Endothelial cell of umbilical vein (primary cell): ENCODE results near the gene DYNC1H1. TPM values are rescaled to one million over a fixed set of nuclear protein-coding genes. Genes with fewer than 3 reads are reported as not detected.

Experiments
- BruUV-seq: library from RNA; stranded (reverse); fragments of 400-500 nt; replicated peaks from 2 replicates; lab custom pipeline; 2021; lab: Mats Ljungman, UMichigan
- CTCF ChIA-PET: fragments of 300-600, 350-600 bp; sonication (Branson Sonifier 250); formaldehyde crosslinking; loops from one replicate; lab custom pipeline; 2021; ENCODE audit warnings: antibody characterized with exemption, inconsistent platforms; lab: Charles Lee
- POLR2A ChIA-PET: fragments of 300-600, 350-600 bp; sonication (Branson Sonifier 250); formaldehyde crosslinking; loops from one replicate; lab custom pipeline; 2021; ENCODE audit warnings: antibody characterized with exemption, inconsistent platforms; lab: Charles Lee
- DNase-seq: peaks from one replicate; pipeline ENCODE4 v3.0.0-alpha.2; 2011; ENCODE audit warnings: low read depth, low spot score
- FAIRE-seq: peaks from 2 replicates; lab custom pipeline; 2011; peaks lifted over from hg19 to GRCh38; lab: Jason Lieb, UNC
- H2AFZ ChIP-seq: 2 replicates; pipeline ENCODE4 v1.6.0; 2012; ENCODE audit warnings: low read depth, low read length, control low read depth, inconsistent platforms
- H3K27ac ChIP-seq: 2 replicates; pipeline ENCODE4 v1.5.1; 2011; ENCODE audit warnings: low read depth, mild to moderate bottlenecking, control low read depth, low read length, moderate library complexity; ENCODE audit not compliant: insufficient read depth
- H3K27me3 ChIP-seq, 2 experiments: 2 replicates each; pipeline versions ENCODE4 v1.6.0 to v1.6.1; 2011; ENCODE audit warnings: low read length in 2 of 2, mixed read lengths in 1 of 2; ENCODE audit not compliant: control insufficient read depth in 2 of 2, insufficient read depth in 2 of 2
- H3K36me3 ChIP-seq, 2 experiments: 2 replicates in 1 of 2; 3 replicates in 1 of 2; pipeline ENCODE4 v1.5.1; 2011; ENCODE audit warnings: low read length in 2 of 2, mild to moderate bottlenecking in 1 of 2, moderate library complexity in 1 of 2; ENCODE audit not compliant: control insufficient read depth in 2 of 2, insufficient read depth in 2 of 2; ENCODE audit errors: extremely low read depth in 1 of 2
- H3K4me1 ChIP-seq: 3 replicates; pipeline ENCODE4 v1.5.1; 2011; ENCODE audit warnings: mild to moderate bottlenecking, low read length; ENCODE audit not compliant: control insufficient read depth, insufficient read depth; ENCODE audit errors: extremely low read depth
- H3K4me2 ChIP-seq: 2 replicates; pipeline ENCODE4 v1.6.1; 2011; ENCODE audit warnings: low read length, control low read depth, mixed read lengths; ENCODE audit not compliant: insufficient read depth
- H3K4me3 ChIP-seq, 3 experiments: fragments of 200-600 bp in 1 of 3; sonication (generic), shearing (Covaris generic) in 1 of 3; replicated peaks in 1 of 3; 2 replicates each; pipeline ENCODE4 v1.5.1; 2011 to 2016; ENCODE audit warnings: control low read depth in 3 of 3, low read length in 3 of 3, mild to moderate bottlenecking in 2 of 3, inconsistent platforms in 1 of 3, low read depth in 1 of 3, moderate library complexity in 1 of 3; ENCODE audit not compliant: insufficient read depth in 1 of 3
- H3K79me2 ChIP-seq: 2 replicates; pipeline ENCODE4 v1.6.0; 2012; ENCODE audit warnings: low read length, inconsistent platforms; ENCODE audit not compliant: control insufficient read depth, insufficient read depth
- H3K9ac ChIP-seq: replicated peaks from 2 replicates; pipeline ENCODE3; 2011; ENCODE audit warnings: low read length, control low read depth; ENCODE audit not compliant: insufficient read depth; ENCODE audit errors: extremely low read depth
- H3K9me1 ChIP-seq: replicated peaks from 3 replicates; pipeline ENCODE4 v1.6.0; 2011; ENCODE audit warnings: mild to moderate bottlenecking, low read length; ENCODE audit not compliant: control insufficient read depth, insufficient read depth; ENCODE audit errors: extremely low read depth
- H3K9me3 ChIP-seq: replicated peaks from 2 replicates; pipeline ENCODE4 v1.5.1; 2012; ENCODE audit warnings: low read length, inconsistent platforms; ENCODE audit not compliant: control insufficient read depth, insufficient read depth
- H4K20me1 ChIP-seq: replicated peaks from 2 replicates; pipeline ENCODE3; 2011; ENCODE audit warnings: mild to moderate bottlenecking, low read length; ENCODE audit not compliant: control insufficient read depth, insufficient read depth; ENCODE audit errors: extremely low read depth
- EZH2 ChIP-seq: IDR thresholded peaks from 2 replicates; pipeline ENCODE4 v1.6.1; 2012; ENCODE audit warnings: borderline replicate concordance, low read depth, mild to moderate bottlenecking, moderate library complexity, low read length, inconsistent platforms; ENCODE audit not compliant: severe bottlenecking
- FOS ChIP-seq: IDR thresholded peaks from 2 replicates; pipeline ENCODE4 v1.6.1; 2011; ENCODE audit warnings: mild to moderate bottlenecking, low read length, moderate library complexity, borderline replicate concordance; ENCODE audit not compliant: insufficient read depth
- GATA2 ChIP-seq: IDR thresholded peaks from 2 replicates; pipeline ENCODE4 v1.7.0; 2011; ENCODE audit warnings: low read depth, mild to moderate bottlenecking, moderate library complexity, mixed read lengths, low read length; ENCODE audit not compliant: insufficient read length, insufficient read depth
- JUN ChIP-seq: IDR thresholded peaks from 2 replicates; pipeline ENCODE4 v1.6.1; 2011; ENCODE audit warnings: borderline replicate concordance, low read depth; ENCODE audit not compliant: insufficient read length, insufficient read depth
- MYC ChIP-seq: IDR thresholded peaks from one replicate; pipeline ENCODE4 v1.6.1; 2011; ENCODE audit warnings: mild to moderate bottlenecking, low read depth, low read length
- POLR2A ChIP-seq: IDR thresholded peaks from 2 replicates; pipeline ENCODE4 v1.6.1; 2012; ENCODE audit warnings: low read depth, mild to moderate bottlenecking, control low read depth, low read length
- POLR2AphosphoS5 ChIP-seq: IDR thresholded peaks from 2 replicates; pipeline ENCODE4 v1.6.1; 2012; ENCODE audit warnings: low read depth, mild to moderate bottlenecking, control low read depth, low read length, moderate library complexity; ENCODE audit not compliant: insufficient read depth
- dilution Hi-C: fragments of 300-500 bp; cut with MboI; formaldehyde crosslinking; loops from one replicate; pipeline ENCODE4 v1.15.0; 2019; ENCODE audit warnings: low sequenced_read_pairs; ENCODE audit not compliant: extremely low pct_ligation_motif_present
- intact Hi-C: fragments of 100-400 bp; cut with micrococcal nuclease; formaldehyde crosslinking; loops from one replicate; pipeline ENCODE4 v1.10.0; 2022
- polyA plus RNA-seq, 4 experiments: library from polyadenylated mRNA; depleted of rRNA in 3 of 4; stranded (reverse) in 3 of 4; unstranded in 1 of 4; fragments of >200 nt; gene quantifications; 2 replicates each; pipeline versions ENCODE4 v1.2.1 to v1.2.3, GENCODE V29; 2011 to 2012; ENCODE audit warnings: missing spikeins in 1 of 4
- total RNA-seq: library from RNA; stranded (reverse); gene quantifications from 2 replicates; pipeline ENCODE4 v1.2.3, GENCODE V29; 2021
- TF ChIP-seq, protein P1 (sequence below), 2 donors: IDR thresholded peaks; 1 replicate in 1 of 2; 2 replicates in 1 of 2; pipeline ENCODE4 v1.5.1; 2011; ENCODE audit warnings: low read length in 2 of 2, mild to moderate bottlenecking in 2 of 2, moderate library complexity in 2 of 2, control low read depth in 1 of 2, inconsistent platforms in 1 of 2, low read depth in 1 of 2; ENCODE audit not compliant: insufficient read depth in 1 of 2; ENCODE audit errors: extremely low read depth in 1 of 2
- TF ChIP-seq, protein P2 (sequence below): IDR thresholded peaks from 2 replicates; pipeline ENCODE4 v1.6.1; 2011; ENCODE audit not compliant: insufficient read depth, insufficient read length

The DYNC1H1 gene
- total and polyA plus RNA-seq, 2 donors (not counting 3 experiments of a cell fraction or from before 2014, with no cell fraction given): 254 to 648 TPM

DNA sequence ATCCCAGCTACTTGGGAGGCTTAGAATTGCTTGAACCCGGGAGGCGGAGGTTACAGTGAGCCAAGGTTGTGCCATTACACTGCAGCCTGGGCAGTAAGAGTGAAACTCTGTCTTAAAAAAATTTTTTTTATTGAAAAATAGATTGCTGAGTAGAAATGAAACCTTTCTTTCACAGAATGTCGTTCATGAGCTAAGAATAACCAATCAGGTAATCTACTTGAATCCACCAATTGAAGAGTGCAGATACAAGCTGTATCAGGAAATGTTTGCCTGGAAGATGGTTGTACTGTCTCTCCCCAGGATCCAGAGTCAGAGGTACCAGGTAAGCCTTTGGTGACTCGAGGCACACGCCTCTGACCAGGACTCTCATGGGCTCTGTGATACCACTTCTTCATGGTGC, 27.0 kb downstream of the DYNC1H1 start:
- no peak overlapping the region for H3K4me3 ChIP-seq
- no TSS peak for BruUV-seq

DNA sequence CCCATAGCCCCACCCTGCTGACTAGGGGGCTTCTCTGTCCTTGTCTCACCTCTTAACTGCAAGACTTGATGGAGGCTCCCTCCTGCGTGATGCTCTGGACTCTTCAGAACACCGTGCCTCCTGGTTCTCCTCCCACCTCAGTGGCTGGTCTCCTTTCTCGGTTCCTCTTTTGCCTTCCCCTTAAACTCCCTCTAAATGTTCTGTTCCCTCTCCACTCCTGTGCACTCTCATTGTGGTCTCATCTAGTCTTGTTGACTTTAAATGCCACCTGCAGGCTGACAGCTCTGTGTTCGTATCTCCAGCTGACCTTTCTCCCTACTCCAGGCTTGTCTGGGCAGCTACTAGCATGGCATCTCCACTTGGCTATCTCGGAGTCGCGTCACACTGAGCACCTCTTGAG, 28.3 kb downstream of the DYNC1H1 start:
- TF ChIP-seq, protein P1, sequence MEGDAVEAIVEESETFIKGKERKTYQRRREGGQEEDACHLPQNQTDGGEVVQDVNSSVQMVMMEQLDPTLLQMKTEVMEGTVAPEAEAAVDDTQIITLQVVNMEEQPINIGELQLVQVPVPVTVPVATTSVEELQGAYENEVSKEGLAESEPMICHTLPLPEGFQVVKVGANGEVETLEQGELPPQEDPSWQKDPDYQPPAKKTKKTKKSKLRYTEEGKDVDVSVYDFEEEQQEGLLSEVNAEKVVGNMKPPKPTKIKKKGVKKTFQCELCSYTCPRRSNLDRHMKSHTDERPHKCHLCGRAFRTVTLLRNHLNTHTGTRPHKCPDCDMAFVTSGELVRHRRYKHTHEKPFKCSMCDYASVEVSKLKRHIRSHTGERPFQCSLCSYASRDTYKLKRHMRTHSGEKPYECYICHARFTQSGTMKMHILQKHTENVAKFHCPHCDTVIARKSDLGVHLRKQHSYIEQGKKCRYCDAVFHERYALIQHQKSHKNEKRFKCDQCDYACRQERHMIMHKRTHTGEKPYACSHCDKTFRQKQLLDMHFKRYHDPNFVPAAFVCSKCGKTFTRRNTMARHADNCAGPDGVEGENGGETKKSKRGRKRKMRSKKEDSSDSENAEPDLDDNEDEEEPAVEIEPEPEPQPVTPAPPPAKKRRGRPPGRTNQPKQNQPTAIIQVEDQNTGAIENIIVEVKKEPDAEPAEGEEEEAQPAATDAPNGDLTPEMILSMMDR (IDR thresholded peaks at IDR 0.05; ENCODE audit: extremely low read depth in 1 of 2, insufficient read depth in 1 of 2, low read depth in 1 of 2, low read length in 2 of 2): no peak
- TF ChIP-seq JUN (no peak), EZH2 (no peak), MYC (no peak), POLR2AphosphoS5 (no peak), GATA2 (no peak), FOS (no peak), POLR2A (no peak)
- TF ChIP-seq, protein P2, sequence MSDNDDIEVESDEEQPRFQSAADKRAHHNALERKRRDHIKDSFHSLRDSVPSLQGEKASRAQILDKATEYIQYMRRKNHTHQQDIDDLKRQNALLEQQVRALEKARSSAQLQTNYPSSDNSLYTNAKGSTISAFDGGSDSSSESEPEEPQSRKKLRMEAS: no peak
- DNase-seq (no peak), FAIRE-seq (no peak)
- Histone ChIP-seq H4K20me1 (no peaks in the 10 kb centered on the region), H3K9me1 (no peaks in the 10 kb centered on the region), H3K9me3 (no peaks in the 10 kb centered on the region), H3K4me3 (no peak overlapping the region), H3K79me2 (peaks cover 10% of the 10 kb centered on the region), H3K4me1 (no peaks in the 10 kb centered on the region), H3K9ac (no peak overlapping the region), H2AFZ (no peak overlapping the region), H3K4me2 (no peak overlapping the region), H3K27ac (no peak overlapping the region), H3K27me3 (no peaks in the 10 kb centered on the region), H3K36me3 (peaks cover 55 to 60% of the 10 kb centered on the region in 2 experiments)
- ChIA-PET CTCF (no interaction called here), POLR2A (no interaction called here)
- BruUV-seq: no TSS peak
- dilution Hi-C loops: no loop called here
- intact Hi-C loops: no loop called here

More for the DNA sequence above, 27.0 kb downstream of the DYNC1H1 start:
- Histone ChIP-seq H3K4me1 (no peaks in the 10 kb centered on the region), H2AFZ (no peak overlapping the region), H3K4me2 (no peak overlapping the region), H3K79me2 (peaks cover 7% of the 10 kb centered on the region), H3K9ac (no peak overlapping the region), H3K27me3 (no peaks in the 10 kb centered on the region), H3K36me3 (peaks cover 59 to 60% of the 10 kb centered on the region in 2 experiments), H3K9me1 (no peaks in the 10 kb centered on the region), H3K27ac (no peak overlapping the region), H4K20me1 (no peaks in the 10 kb centered on the region), H3K9me3 (no peaks in the 10 kb centered on the region)
- DNase-seq: no peak
- dilution Hi-C loops: no loop called here
- CTCF ChIA-PET: no interaction called here
- TF ChIP-seq MYC (no peak), POLR2A (no peak), JUN (no peak), POLR2AphosphoS5 (no peak)
- TF ChIP-seq, protein P2: no peak
- peak; percentile 8 for FAIRE-seq
- intact Hi-C loops: no loop called here
- POLR2A ChIA-PET: interaction anchor here (0.7 kb wide), 1 partner anchor 20 kb away, joined by 3 read pairs; no protein-coding TSS in a partner anchor
